T-helper 17 cell (primary cell): ENCODE results near the gene GMEB2. TPM values are rescaled to one million over a fixed set of nuclear protein-coding genes. Genes with fewer than 3 reads are reported as not detected.
"Not testable (repeated sequence)": the region's sequence is repeated elsewhere in the genome, so short reads cannot be mapped to it uniquely, and the experiment has no call there.

ENCODE experiments used
- ATAC-seq: fragments of 150-1000 bp; cut with Tn5 transposase; 2 replicates; pipeline ENCODE4 v1.10.0; 2021; ENCODE audit warnings: mild to moderate bottlenecking, moderate library complexity
- DNase-seq, 3 donors: peaks; one replicate each; pipeline versions ENCODE4 v3.0.0 to v3.0.0-alpha.2; 2020 to 2021
- H3K9me3 ChIP-seq: one replicate; pipeline ENCODE4 v1.7.0; 2013; ENCODE audit warnings: low read length, mild to moderate bottlenecking; ENCODE audit not compliant: control insufficient read depth, poor library complexity, severe bottlenecking
- H3K27ac Mint-ChIP-seq: one replicate; pipeline ENCODE4 v1.8.0; 2022; ENCODE audit warnings: mild to moderate bottlenecking, moderate library complexity, mixed read lengths
- H3K27me3 Mint-ChIP-seq: one replicate; pipeline ENCODE4 v1.8.0; 2022; ENCODE audit warnings: mixed read lengths
- H3K36me3 Mint-ChIP-seq: one replicate; pipeline ENCODE4 v1.8.0; 2022; ENCODE audit warnings: low read depth, mixed read lengths
- H3K4me1 Mint-ChIP-seq: one replicate; pipeline ENCODE4 v1.8.0; 2022; ENCODE audit warnings: mild to moderate bottlenecking, mixed read lengths
- H3K4me3 Mint-ChIP-seq: one replicate; pipeline ENCODE4 v1.8.0; 2022; ENCODE audit warnings: mild to moderate bottlenecking, moderate library complexity, mixed read lengths
- total RNA-seq, 4 donors: library from RNA in 2 of 4; stranded (reverse) in 2 of 4; gene quantifications; one replicate each; pipeline ENCODE4 v1.2.3 and lab custom pipeline; 2022 to 2026

GMEB2 gene
- 10 to 100 TPM; 17.3 to 21.0 TPM for total RNA-seq
- total RNA-seq (lab: John Stamatoyannopoulos, UW) = 39.1 to 59.8 reads per million in 2 donors

GRCh38 chr20:63626424-63627128 is at the start of gene GMEB2:
GMEB2 (minus strand) TSS chr20:63627101; CDS start chr20:63619397, 7,704 bp downstream.
- Mint-ChIP-seq H3K36me3 (peaks cover 6% of the 10 kb centered on the region), H3K27me3 (no peaks in the 10 kb centered on the region), H3K27ac (peak within 1 kb of the TSS; percentile 95), H3K4me1 (peaks cover 19% of the 10 kb centered on the region), H3K4me3 (peak within 1 kb of the TSS; percentile 98)
- DNase-seq = peak; percentile 94 to 96 (median 94)
- H3K9me3 ChIP-seq = no peaks in the 10 kb centered on the region
- peak; percentile 53 for ATAC-seq

- Mint-ChIP-seq H3K4me3 (no peak overlapping the region), H3K27me3 (no peaks in the 10 kb centered on the region), H3K36me3 (no peaks in the 10 kb centered on the region), H3K27ac (no peak overlapping the region), H3K4me1 (peaks cover 4% of the 10 kb centered on the region)
- no peaks in the 10 kb centered on the region for H3K9me3 ChIP-seq
- DNase-seq (no peak), ATAC-seq (no peak)
These were observed 48.9 kb upstream of the GMEB2 start for GRCh38 chr20:63675681-63676368.

DNA sequence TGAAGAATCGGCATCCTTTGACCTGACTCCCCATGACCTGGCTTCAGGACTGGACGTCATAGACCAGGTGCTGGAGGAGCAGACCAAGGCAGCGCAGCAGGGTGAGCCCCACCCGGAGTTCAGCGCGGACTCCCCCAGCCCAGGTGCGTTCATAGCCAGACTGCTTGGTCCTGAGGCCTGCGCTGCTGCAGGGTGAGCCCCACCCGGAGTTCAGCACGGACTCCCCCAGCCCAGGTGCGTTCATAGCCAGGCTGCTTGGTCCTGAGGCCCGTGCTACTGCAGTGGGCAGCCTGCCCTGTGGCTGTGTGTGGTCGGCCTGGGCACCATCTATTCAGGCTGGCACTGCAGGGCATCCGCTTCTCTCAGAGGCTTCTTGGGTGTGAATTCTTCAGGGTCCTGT is 47.0 kb upstream of the GMEB2 start:
- Mint-ChIP-seq H3K36me3 (no peaks in the 10 kb centered on the region), H3K27me3 (no peaks in the 10 kb centered on the region), H3K4me3 (no peak overlapping the region), H3K4me1 (peaks cover 2% of the 10 kb centered on the region), H3K27ac (no peak overlapping the region)
- DNase-seq (no peak), ATAC-seq (no peak)
- no peaks in the 10 kb centered on the region for H3K9me3 ChIP-seq

DNA sequence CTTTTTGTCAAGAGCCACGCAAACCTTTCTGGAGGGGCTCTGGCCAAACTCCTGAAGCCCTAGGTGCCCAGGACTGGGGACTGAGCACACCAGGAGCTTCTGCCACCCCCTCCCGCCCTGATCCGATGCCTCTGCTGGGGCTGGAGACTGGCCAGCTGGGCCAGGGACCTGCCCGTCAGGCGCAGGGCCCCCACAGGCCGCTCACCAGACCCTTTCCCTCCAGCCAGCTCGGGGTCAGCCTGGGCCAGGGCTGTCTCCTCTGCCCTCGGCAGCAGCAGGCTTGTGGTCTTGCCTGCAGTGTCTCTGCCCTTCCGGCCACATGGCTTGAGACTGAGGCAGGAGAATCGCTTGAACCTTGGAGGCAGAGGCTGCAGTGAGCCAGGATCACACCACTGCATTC is 45.8 kb upstream of the GMEB2 start:
- Mint-ChIP-seq H3K27ac (no peak overlapping the region), H3K27me3 (no peaks in the 10 kb centered on the region), H3K4me1 (peaks cover 4% of the 10 kb centered on the region), H3K4me3 (no peak overlapping the region), H3K36me3 (peaks cover 3% of the 10 kb centered on the region)
- DNase-seq = no peak
- ATAC-seq = no peak
- no peaks in the 10 kb centered on the region for H3K9me3 ChIP-seq

GRCh38 chr20:63671695-63672094 is 44.8 kb upstream of the GMEB2 start:
- not testable (repeated sequence) for ATAC-seq, H3K9me3 ChIP-seq, H3K4me3 Mint-ChIP-seq, DNase-seq, H3K27me3 Mint-ChIP-seq, H3K4me1 Mint-ChIP-seq, H3K27ac Mint-ChIP-seq, H3K36me3 Mint-ChIP-seq

DNA sequence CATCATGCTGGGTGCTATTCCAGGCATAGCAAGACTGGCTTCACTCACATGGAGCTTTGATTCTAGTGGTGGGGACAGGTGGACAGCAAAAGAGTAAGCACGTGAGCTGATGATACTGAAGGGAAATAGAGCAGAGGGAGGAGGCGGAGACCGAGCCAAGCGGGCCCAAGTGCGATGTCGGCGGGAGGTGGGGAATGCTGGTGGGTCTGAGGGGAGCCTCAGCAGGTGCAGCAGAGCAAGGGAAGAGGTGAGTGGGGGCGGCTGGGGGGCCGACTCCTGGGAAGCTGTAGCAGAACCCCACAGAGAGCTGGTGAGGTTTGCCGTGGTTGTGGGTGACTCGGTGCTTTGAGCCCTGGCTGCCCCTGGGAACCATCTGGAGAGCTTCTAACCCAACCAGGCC is 41.5 kb upstream of the GMEB2 start:
- no peak overlapping the region for H3K27ac Mint-ChIP-seq
- H3K27me3 Mint-ChIP-seq = no peaks in the 10 kb centered on the region
- H3K4me3 Mint-ChIP-seq = no peak overlapping the region
- H3K9me3 ChIP-seq = no peaks in the 10 kb centered on the region
- ATAC-seq = no peak
- peaks cover 3% of the 10 kb centered on the region for H3K36me3 Mint-ChIP-seq
- DNase-seq = no peak
- peaks cover 6% of the 10 kb centered on the region for H3K4me1 Mint-ChIP-seq

- Mint-ChIP-seq H3K36me3 (peaks cover 3% of the 10 kb centered on the region), H3K27me3 (no peaks in the 10 kb centered on the region), H3K4me3 (no peak overlapping the region), H3K27ac (no peak overlapping the region), H3K4me1 (peaks cover 6% of the 10 kb centered on the region)
- no peak for ATAC-seq
- H3K9me3 ChIP-seq = no peaks in the 10 kb centered on the region
- DNase-seq = no peak
These were observed 41.0 kb upstream of the GMEB2 start for GRCh38 chr20:63667858-63668257.

DNA sequence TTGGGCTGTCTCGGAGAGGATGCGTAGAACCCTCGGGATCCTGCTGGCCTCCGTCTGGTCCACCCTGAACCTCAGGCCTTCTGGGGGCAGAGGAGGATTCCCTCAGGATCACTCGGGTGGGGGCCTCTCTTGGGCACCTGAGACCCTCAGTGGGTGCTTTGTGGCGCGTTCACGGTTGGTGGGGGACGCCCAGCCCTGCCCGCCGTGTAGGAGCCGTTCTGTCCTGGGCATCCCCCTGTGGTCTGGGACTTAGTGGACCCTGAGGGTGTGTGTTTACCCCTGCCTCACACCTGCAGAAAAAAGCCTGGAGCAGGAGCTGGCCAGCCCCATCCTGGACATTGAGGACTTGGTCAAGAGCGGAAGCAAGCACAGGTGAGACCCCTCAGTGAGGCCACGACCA is 38.8 kb upstream of the GMEB2 start:
- Mint-ChIP-seq H3K4me3 (no peak overlapping the region), H3K4me1 (peaks cover 4% of the 10 kb centered on the region), H3K27me3 (no peaks in the 10 kb centered on the region), H3K27ac (peak overlapping the region; percentile 27), H3K36me3 (peaks cover 3% of the 10 kb centered on the region)
- H3K9me3 ChIP-seq = no peaks in the 10 kb centered on the region
- ATAC-seq = no peak
- no peak for DNase-seq

GRCh38 chr20:63664861-63665594 is 38.1 kb upstream of the GMEB2 start:
- DNase-seq = no peak
- no peaks in the 10 kb centered on the region for H3K9me3 ChIP-seq
- H3K27me3 Mint-ChIP-seq = no peaks in the 10 kb centered on the region
- H3K27ac Mint-ChIP-seq = no peak overlapping the region
- no peak for ATAC-seq
- H3K36me3 Mint-ChIP-seq = peaks cover 3% of the 10 kb centered on the region
- no peak overlapping the region for H3K4me3 Mint-ChIP-seq
- H3K4me1 Mint-ChIP-seq = peaks cover 4% of the 10 kb centered on the region

GRCh38 chr20:63664143-63664851 is 37.4 kb upstream of the GMEB2 start:
- DNase-seq (no peak), ATAC-seq (no peak)
- no peaks in the 10 kb centered on the region for H3K27me3 Mint-ChIP-seq
- no peak overlapping the region for H3K27ac Mint-ChIP-seq
- peaks cover 9% of the 10 kb centered on the region for H3K4me1 Mint-ChIP-seq
- peaks cover 3% of the 10 kb centered on the region for H3K36me3 Mint-ChIP-seq
- H3K4me3 Mint-ChIP-seq = no peak overlapping the region
- no peaks in the 10 kb centered on the region for H3K9me3 ChIP-seq

DNA sequence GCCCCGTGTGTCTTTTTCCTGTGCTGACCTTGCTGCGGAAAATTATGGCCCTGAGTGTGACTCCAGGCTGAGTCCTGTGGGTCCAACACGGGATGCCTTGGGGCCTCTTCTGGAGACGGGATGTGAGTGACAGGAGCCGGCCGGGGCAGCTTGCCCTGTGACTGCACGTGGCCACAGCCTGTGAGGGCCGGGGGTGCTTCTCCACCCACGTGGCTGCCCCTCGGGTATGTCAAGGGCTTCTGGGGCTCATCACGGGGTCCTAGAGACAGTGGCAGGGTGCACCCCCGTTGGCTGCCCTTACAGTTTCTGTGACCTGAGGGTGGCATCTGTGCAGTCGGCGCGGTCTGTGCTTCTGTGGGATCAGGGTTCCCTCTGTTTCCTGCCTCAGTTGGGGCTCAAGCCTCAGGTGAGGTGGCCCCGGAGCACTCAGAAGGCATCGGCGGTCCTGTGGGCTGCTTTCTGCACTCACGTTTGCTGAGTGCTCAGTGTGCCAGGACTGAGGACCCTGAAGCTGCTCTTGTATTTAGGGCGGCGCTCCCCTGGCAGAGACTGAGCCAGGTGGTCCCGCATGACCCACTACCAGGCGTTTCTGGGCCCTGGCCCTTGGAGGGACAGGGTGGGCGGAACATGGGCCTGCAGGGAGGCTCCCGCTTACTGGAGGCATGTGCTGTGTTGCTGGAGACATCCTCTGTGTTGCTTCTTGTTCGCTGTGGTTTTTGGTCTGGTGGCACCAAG is 36.6 kb upstream of the GMEB2 start:
- Mint-ChIP-seq H3K4me1 (peaks cover 14% of the 10 kb centered on the region), H3K4me3 (no peak overlapping the region), H3K36me3 (peaks cover 3% of the 10 kb centered on the region), H3K27ac (no peak overlapping the region), H3K27me3 (no peaks in the 10 kb centered on the region)
- ATAC-seq = no peak
- no peak for DNase-seq
- H3K9me3 ChIP-seq = no peaks in the 10 kb centered on the region

DNA sequence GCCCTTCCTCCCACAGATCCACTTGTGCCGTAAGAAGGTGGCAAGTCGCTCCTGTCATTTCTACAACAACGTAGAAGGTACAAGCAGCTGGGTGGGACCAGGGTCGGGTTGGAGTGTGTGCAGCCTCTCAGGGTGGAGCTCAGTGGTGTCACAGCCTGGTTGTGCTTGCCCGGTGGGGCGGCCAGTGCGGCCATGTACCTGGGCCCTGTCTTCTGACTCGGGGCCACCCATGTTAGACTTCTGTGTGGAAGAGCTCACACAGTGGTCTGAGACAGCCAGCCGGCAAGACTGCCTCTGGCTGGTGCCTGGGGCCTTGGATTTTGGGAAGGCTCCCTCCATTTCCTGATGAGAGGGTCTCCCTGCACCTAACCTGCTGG is 35.9 kb upstream of the GMEB2 start:
- no peaks in the 10 kb centered on the region for H3K36me3 Mint-ChIP-seq
- no peak for DNase-seq
- H3K4me3 Mint-ChIP-seq = no peak overlapping the region
- H3K4me1 Mint-ChIP-seq = peaks cover 13% of the 10 kb centered on the region
- H3K27ac Mint-ChIP-seq = no peak overlapping the region
- H3K9me3 ChIP-seq = no peaks in the 10 kb centered on the region
- H3K27me3 Mint-ChIP-seq = no peaks in the 10 kb centered on the region
- no peak for ATAC-seq
